ENCODE data around the gene FLOT1. TPM values are rescaled to one million over a fixed set of nuclear protein-coding genes. Genes with fewer than 3 reads are reported as not detected.

The FLOT1 gene
- total and polyA plus RNA-seq, 3 donors from 2014 or later = 84.1 to 169 (median 88.1) TPM

DNA sequence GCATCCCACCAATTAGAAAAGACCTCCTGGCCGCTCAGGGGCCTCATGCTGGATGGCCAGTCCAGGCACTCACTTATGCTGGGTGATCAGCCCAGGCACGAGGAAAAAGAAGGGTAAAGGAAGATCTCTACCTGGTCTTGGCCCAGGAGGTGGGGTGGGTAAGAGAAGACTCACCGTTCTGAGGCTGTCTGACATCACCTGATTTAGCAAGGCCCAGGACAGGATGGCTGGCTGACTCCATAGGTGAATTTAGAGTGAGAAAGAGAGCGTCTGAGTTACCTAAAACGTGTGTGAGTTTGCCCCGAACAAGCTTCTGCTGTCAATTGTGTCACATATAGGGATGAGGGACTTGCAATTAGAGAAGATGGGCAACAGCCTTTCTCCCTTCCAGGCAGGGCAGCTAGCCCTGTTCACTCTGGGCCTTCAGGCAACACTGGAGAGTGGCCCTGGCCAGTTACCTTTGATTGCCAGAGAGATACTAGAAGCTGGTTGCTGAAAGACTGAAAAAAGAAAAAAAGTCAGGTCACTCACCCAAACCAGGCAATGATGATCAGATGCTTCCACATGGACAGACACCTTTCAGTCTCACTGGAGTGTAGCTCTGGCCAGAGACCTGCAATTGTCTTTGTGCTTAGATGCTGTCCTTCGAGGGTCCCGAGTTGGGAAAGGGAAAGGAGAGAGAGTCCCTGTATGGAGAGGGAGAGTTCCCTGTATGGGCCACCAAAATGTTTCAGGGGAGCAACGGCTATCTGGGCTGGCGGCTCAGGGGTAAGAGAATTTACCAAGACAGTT is 37.6 kb upstream of the FLOT1 start:
- intact Hi-C loops (cut with DNase I; ENCODE audit: low total_unique reads) = no loop called here

DNA sequence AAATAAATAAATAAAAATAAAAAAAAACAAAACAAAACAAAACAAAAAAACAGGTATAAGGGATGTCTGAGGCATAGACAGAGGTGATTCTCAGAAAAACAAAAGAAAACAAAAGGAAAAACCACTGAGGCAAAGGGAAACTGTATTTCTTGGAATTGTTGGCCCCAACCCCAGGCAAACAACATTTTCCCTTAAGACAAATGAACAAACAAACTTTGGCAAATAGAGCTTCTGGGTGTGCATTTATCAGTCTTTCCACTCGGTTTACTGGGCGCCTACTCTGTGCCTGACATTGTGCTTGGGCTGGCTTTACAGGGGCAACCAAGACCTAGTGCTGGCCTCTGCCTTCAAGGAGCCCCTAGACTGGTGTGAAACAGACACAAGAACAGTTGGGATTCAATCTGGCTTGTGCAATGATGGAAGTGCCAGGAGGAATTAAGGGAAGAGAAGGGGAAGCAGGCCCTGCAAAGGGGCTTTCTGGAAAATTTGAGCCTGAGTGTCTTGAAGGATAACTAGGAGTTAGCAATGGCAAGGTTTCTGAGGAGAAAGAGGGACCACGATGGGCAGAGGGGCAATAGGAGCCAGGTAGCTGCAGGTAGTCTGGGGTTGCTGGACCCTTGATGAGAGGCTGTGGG is 35.6 kb upstream of the FLOT1 start:
- peaks cover 40% of the 10 kb centered on the region for H3K4me1 ChIP-seq
- no peaks in the 10 kb centered on the region for H3K9me3 ChIP-seq
- peak overlapping the region; percentile 46 to 81 for H3K27ac ChIP-seq
- no peaks in the 10 kb centered on the region for H3K36me3 ChIP-seq (ENCODE audit: low read depth, missing control alignments)
- intact Hi-C loops (cut with DNase I; ENCODE audit: low total_unique reads) = no loop called here
- no peak overlapping the region for H3K4me3 ChIP-seq
- DNase-seq = no peak
- WGBS, 2 donors = 69 to 82% methylated on average over 3 of the region's 3 CpGs
- TF ChIP-seq, protein P1, sequence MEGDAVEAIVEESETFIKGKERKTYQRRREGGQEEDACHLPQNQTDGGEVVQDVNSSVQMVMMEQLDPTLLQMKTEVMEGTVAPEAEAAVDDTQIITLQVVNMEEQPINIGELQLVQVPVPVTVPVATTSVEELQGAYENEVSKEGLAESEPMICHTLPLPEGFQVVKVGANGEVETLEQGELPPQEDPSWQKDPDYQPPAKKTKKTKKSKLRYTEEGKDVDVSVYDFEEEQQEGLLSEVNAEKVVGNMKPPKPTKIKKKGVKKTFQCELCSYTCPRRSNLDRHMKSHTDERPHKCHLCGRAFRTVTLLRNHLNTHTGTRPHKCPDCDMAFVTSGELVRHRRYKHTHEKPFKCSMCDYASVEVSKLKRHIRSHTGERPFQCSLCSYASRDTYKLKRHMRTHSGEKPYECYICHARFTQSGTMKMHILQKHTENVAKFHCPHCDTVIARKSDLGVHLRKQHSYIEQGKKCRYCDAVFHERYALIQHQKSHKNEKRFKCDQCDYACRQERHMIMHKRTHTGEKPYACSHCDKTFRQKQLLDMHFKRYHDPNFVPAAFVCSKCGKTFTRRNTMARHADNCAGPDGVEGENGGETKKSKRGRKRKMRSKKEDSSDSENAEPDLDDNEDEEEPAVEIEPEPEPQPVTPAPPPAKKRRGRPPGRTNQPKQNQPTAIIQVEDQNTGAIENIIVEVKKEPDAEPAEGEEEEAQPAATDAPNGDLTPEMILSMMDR (IDR thresholded peaks at IDR 0.05) = no peak
- no peak for TF ChIP-seq POLR2A (IDR thresholded peaks at IDR 0.05)
- no peaks in the 10 kb centered on the region for H3K27me3 ChIP-seq

More for the DNA sequence above, 37.6 kb upstream of the FLOT1 start:
- Histone ChIP-seq H3K27me3 (no peaks in the 10 kb centered on the region), H3K4me1 (peaks cover 40% of the 10 kb centered on the region), H3K4me3 (no peak overlapping the region), H3K27ac (peak overlapping the region; percentile 46 to 81), H3K9me3 (no peaks in the 10 kb centered on the region), H3K36me3 (ENCODE audit: low read depth, missing control alignments) (no peaks in the 10 kb centered on the region)
- no peak for DNase-seq
- TF ChIP-seq, protein P1 (IDR thresholded peaks at IDR 0.05) = no peak
- TF ChIP-seq POLR2A (IDR thresholded peaks at IDR 0.05) = no peak
- WGBS, 2 donors = 72 to 85% methylated on average over 10 of the region's 10 CpGs

DNA sequence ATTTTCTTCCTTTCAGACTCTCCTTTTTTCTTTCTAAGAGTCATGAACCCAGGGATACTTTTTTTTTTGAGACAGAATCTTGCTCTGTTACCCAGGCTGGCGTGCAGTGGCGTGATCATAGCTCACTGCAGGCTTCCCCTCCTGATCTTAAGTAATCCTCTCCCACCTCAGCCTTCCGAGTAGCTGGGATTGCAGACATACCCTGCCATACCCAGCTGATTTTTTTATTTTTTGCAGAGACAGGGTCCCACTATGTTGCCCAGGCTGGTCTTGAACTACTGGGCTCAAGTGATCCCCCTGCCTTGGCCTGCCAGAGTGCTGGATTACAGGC is 34.6 kb upstream of the FLOT1 start:
- intact Hi-C loops (cut with DNase I; ENCODE audit: low total_unique reads) = no loop called here
- Histone ChIP-seq H3K4me1 (peaks cover 33% of the 10 kb centered on the region), H3K27me3 (no peaks in the 10 kb centered on the region), H3K4me3 (no peak overlapping the region), H3K9me3 (no peaks in the 10 kb centered on the region), H3K27ac (no peak overlapping the region), H3K36me3 (ENCODE audit: low read depth, missing control alignments) (no peaks in the 10 kb centered on the region)
- TF ChIP-seq, protein P1 (IDR thresholded peaks at IDR 0.05) = no peak
- TF ChIP-seq POLR2A (IDR thresholded peaks at IDR 0.05) = no peak
- 93% methylated on average over 3 of the region's 3 CpGs for WGBS, 2 donors
- DNase-seq = no peak

DNA sequence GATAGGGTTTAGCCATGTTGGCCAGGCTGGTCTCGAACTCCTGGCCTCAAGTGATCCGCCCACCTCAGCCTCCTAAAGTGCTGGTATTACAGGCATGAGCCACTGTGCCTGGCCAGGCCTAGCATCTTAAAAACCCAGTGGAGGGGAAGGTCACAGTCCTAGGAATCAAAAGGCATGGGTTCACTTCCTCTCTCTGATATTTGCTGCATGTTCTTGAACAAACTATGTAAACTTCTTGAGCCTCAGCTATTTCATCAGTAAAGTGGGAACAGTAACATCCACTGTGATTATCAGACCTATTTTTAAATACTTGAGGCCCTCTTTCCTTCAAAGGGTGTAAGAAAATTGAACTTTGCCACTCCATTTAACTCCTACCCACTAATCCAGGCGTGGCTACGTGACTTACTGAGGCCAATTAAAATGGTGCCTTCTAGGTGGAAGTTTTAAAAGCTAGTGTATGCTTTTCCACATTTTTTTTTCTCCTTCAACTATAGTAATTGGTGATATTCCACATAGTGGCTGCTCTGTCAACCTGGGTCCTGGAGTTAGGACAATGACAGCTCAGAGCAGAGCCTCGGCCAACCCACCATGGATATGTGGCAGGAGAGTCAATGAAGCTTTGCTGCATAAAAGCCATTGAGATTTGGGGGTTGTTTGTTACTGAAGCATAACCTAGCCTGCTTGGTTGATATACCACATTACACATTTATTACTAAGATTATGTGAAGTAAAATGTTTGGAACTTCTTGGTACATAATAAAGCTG is 34.1 kb upstream of the FLOT1 start:
- Histone ChIP-seq H3K9me3 (no peaks in the 10 kb centered on the region), H3K27me3 (no peaks in the 10 kb centered on the region), H3K4me1 (peaks cover 29% of the 10 kb centered on the region), H3K36me3 (ENCODE audit: low read depth, missing control alignments) (no peaks in the 10 kb centered on the region), H3K27ac (no peak overlapping the region), H3K4me3 (no peak overlapping the region)
- intact Hi-C loops (cut with DNase I; ENCODE audit: low total_unique reads) = no loop called here
- no peak for DNase-seq
- no peak for TF ChIP-seq POLR2A (IDR thresholded peaks at IDR 0.05)
- TF ChIP-seq, protein P1 (IDR thresholded peaks at IDR 0.05) = no peak
- WGBS, 2 donors = 90 to 98% methylated on average over 4 to 5 of the region's 5 CpGs
